IPS-15b (cell line): ENCODE results near the gene DDX10.

Source experiments
- H3K27me3 ChIP-seq: one replicate; pipeline ENCODE4 v1.6.1; 2013; ENCODE audit warnings: low read length; ENCODE audit not compliant: control insufficient read depth, insufficient read depth
- H3K36me3 ChIP-seq: one replicate; pipeline ENCODE4 v1.6.1; 2013; ENCODE audit warnings: low read length; ENCODE audit not compliant: control insufficient read depth, insufficient read depth
- H3K4me1 ChIP-seq: one replicate; pipeline ENCODE4 v1.6.1; 2013; ENCODE audit warnings: mild to moderate bottlenecking, low read length; ENCODE audit not compliant: control insufficient read depth, insufficient read depth
- H3K4me3 ChIP-seq: one replicate; pipeline ENCODE4 v1.5.1; 2013; ENCODE audit warnings: low read depth, low read length
- H3K9ac ChIP-seq: one replicate; pipeline ENCODE4 v1.6.1; 2013; ENCODE audit warnings: low read depth, mild to moderate bottlenecking, low read length
- H3K9me3 ChIP-seq: one replicate; pipeline ENCODE4 v1.6.1; 2013; ENCODE audit warnings: mild to moderate bottlenecking, low read length; ENCODE audit not compliant: control insufficient read depth, insufficient read depth

DDX10 gene

DNA sequence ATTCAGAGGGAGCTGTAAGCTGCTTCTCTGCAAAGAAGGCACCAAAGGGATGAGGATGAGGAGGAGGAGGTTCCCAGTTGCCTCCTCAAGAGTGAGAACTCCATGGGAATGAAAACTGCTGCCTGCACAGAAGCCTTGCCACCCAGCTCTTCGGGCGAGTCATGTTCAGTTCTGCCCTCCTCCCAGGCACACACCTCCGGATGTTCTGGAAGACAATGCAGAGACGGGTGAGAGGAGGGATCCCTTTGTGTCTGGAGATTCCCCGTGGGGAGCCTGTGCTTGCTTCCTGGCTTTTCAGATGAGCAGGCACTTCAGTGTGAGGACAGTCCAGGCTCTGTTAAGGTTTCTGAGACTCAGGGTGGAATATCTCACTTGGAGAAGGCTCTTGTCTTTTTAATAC, 295.6 kb downstream of the DDX10 start:
- no peak overlapping the region for H3K9ac ChIP-seq
- no peaks in the 10 kb centered on the region for H3K36me3 ChIP-seq
- no peaks in the 10 kb centered on the region for H3K27me3 ChIP-seq
- no peaks in the 10 kb centered on the region for H3K4me1 ChIP-seq
- H3K4me3 ChIP-seq, result no peak overlapping the region
- no peaks in the 10 kb centered on the region for H3K9me3 ChIP-seq

DNA sequence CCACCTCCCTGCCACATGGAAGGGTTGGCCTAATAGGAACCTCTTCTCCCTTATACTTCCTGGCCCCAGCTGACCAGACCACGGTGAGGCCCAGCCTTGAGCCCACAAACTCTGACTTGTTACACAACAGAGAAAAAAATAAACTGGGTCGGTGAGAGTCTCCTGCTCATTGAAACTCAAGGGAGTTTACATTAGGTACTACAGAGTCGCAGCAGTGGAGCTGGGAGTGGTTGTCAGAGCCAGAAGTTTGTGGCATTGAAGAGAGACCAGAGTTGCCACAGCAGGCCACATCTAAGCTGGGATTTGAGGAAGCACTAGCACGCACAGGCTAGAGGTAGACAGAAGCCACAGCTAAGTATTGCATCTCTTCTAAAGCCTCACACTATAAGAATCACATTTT, 296.2 kb downstream of the DDX10 start:
- no peaks in the 10 kb centered on the region for H3K9me3 ChIP-seq
- H3K4me1 ChIP-seq, result no peaks in the 10 kb centered on the region
- H3K4me3 ChIP-seq, result no peak overlapping the region
- no peaks in the 10 kb centered on the region for H3K36me3 ChIP-seq
- no peak overlapping the region for H3K9ac ChIP-seq
- H3K27me3 ChIP-seq, result no peaks in the 10 kb centered on the region

DNA sequence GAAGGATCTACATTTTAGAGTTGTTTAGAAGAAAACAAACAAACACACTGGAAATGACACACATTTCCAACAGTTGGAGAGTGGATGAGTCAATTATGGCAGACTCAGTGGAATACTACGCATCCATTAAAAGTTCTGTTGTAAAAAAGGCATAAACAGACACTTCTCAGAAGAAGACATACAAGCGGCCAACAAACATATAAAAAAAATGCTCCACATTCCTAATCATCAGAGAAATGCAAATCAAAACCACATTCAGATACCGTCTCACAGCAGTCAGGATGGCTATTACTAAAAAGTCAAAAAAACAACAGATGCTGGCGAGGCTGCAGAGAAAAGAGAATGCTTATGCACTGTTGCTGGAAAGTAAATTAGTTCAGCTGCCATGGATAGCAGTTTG, 298.2 kb downstream of the DDX10 start:
- no peak overlapping the region for H3K4me3 ChIP-seq
- H3K36me3 ChIP-seq, result no peaks in the 10 kb centered on the region
- no peaks in the 10 kb centered on the region for H3K27me3 ChIP-seq
- H3K9me3 ChIP-seq, result no peaks in the 10 kb centered on the region
- H3K4me1 ChIP-seq, result peaks cover 10% of the 10 kb centered on the region
- H3K9ac ChIP-seq, result no peak overlapping the region

DNA sequence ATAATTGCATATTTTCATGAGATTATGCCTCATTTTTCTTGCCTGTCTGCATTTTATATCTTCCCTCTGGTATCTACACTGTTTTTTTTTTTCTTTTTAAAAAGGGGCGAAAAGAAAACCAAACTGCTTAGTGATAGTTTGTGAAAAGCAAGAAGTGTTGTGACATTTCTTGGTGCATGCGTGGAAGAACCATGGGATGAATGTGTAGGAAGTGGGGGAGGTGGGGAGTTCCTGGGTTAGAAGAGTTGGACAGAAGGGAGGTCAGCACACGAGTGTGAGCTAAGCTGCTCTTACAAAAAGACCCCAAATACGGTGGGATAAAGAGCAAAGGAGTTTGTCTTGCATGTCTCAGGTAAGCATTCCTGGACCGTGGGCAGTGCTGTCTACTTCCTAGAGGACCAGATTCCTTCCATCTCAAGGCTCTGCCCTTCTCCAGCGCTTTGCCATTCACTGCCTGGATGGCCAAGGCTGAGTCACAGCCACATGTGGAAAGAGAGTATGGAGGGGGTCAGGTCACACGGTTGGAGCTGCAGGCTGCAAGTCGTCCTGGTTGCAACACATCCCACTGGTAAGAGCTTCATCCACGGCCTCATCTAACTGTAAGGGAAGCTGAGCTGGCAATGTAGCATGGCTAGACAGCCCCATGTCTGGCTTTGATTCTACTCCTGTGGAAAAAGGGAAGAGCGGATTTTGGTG, 300.6 kb downstream of the DDX10 start:
- H3K4me1 ChIP-seq, result peaks cover 10% of the 10 kb centered on the region
- no peak overlapping the region for H3K9ac ChIP-seq
- no peaks in the 10 kb centered on the region for H3K36me3 ChIP-seq
- no peaks in the 10 kb centered on the region for H3K27me3 ChIP-seq
- no peak overlapping the region for H3K4me3 ChIP-seq
- no peaks in the 10 kb centered on the region for H3K9me3 ChIP-seq

DNA sequence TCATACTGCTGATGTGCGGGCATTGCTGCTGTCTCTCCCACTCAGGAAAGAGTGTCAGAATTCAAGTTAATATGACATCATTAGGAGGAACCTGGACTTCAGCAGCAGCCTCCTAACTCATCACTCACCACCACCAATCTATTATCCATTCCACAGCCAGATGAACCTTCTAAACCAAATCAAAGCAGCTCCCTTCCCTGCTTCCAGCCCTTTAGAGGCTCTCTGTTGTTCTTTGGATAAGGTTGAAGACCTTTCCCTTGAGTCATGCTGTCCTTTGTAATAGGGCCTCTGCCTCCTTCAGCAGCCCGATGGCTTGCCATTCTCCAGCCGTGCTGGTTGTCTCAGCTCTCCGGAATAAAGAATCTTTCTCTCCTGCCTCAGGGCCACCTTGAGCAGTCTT, 301.3 kb downstream of the DDX10 start:
- no peaks in the 10 kb centered on the region for H3K27me3 ChIP-seq
- peaks cover 10% of the 10 kb centered on the region for H3K4me1 ChIP-seq
- H3K9me3 ChIP-seq, result no peaks in the 10 kb centered on the region
- H3K4me3 ChIP-seq, result no peak overlapping the region
- H3K36me3 ChIP-seq, result no peaks in the 10 kb centered on the region
- H3K9ac ChIP-seq, result no peak overlapping the region

DNA sequence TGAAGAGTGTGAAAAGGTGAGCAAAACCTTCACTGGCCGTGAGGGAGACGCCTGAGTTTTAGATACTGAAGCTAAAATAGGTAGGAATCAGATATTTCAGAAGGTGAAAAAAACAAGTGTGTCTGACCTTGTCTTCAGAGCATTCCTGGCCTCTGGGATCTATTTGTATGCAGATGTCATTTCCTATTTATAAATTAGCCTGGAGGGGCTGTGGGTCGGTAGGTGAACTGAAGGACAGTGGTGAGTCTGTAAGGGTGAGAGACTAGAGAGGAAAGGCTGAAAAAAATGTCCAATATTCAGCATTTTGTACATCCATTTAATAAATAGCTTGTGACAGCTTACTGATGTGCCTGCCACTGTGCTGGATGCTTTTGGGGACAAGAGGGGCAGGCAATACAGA, 302.1 kb downstream of the DDX10 start:
- H3K9ac ChIP-seq, result no peak overlapping the region
- no peaks in the 10 kb centered on the region for H3K36me3 ChIP-seq
- H3K9me3 ChIP-seq, result no peaks in the 10 kb centered on the region
- no peak overlapping the region for H3K4me3 ChIP-seq
- peaks cover 10% of the 10 kb centered on the region for H3K4me1 ChIP-seq
- no peaks in the 10 kb centered on the region for H3K27me3 ChIP-seq

DNA sequence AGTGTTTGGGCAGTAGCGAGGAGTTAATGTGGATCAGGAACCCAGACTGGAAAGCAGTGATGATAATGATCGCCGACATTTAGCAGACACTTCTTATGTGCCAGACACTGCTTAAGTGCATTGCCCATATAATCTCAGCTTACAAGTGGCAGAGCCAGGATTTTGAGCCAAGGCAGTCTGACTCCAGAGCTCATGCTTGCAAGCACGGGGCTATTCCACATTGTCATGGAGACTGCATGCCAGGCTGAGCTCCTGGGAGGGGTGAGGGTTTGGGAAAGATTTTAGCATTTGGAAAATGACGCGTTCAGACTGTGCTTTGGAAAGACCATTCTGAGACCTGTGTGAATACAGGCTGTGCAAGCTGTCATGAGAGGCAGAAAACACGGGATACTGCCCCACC, 302.7 kb downstream of the DDX10 start:
- no peak overlapping the region for H3K4me3 ChIP-seq
- H3K9ac ChIP-seq, result no peak overlapping the region
- H3K4me1 ChIP-seq, result peaks cover 10% of the 10 kb centered on the region
- no peaks in the 10 kb centered on the region for H3K36me3 ChIP-seq
- no peaks in the 10 kb centered on the region for H3K9me3 ChIP-seq
- H3K27me3 ChIP-seq, result no peaks in the 10 kb centered on the region

DNA sequence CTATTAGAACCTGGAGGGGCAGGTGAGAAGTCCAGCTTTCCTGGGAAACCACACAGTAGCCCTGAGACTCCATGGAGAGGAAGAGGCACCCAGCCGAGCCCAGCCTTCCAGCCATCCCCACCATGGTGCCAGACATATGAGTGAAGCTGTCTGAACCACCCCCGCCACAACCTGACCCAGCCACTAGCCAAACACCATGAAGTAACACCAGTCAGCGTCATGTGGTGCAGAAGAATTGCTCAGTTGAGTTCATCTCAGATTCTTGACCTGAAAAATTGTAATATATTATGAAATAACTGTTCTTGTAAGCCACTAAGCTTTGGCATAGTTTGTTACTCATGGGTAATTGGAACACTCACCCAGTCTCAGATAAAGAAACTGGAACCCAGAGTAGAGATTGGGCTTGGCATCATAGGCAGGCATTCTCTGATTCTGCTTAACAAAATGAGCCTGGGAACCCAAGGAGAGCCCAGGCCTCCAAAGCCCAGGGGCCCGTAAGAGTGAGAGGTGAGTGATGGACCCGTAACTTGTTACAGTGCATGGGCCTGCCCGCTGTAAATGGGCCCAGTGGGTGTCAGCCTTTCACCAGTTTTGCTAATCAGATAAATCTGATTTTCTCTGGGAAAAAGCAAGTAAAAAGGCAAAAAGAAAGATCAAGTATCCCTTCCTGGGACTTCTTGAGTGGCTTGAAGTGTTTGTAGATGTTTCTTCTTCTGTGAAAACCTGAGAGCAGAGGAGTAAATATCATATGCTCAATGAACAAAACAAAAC, 305.5 kb downstream of the DDX10 start:
- no peaks in the 10 kb centered on the region for H3K36me3 ChIP-seq
- no peak overlapping the region for H3K4me3 ChIP-seq
- H3K27me3 ChIP-seq, result no peaks in the 10 kb centered on the region
- H3K9ac ChIP-seq, result no peak overlapping the region
- H3K9me3 ChIP-seq, result no peaks in the 10 kb centered on the region
- peaks cover 10% of the 10 kb centered on the region for H3K4me1 ChIP-seq

DNA sequence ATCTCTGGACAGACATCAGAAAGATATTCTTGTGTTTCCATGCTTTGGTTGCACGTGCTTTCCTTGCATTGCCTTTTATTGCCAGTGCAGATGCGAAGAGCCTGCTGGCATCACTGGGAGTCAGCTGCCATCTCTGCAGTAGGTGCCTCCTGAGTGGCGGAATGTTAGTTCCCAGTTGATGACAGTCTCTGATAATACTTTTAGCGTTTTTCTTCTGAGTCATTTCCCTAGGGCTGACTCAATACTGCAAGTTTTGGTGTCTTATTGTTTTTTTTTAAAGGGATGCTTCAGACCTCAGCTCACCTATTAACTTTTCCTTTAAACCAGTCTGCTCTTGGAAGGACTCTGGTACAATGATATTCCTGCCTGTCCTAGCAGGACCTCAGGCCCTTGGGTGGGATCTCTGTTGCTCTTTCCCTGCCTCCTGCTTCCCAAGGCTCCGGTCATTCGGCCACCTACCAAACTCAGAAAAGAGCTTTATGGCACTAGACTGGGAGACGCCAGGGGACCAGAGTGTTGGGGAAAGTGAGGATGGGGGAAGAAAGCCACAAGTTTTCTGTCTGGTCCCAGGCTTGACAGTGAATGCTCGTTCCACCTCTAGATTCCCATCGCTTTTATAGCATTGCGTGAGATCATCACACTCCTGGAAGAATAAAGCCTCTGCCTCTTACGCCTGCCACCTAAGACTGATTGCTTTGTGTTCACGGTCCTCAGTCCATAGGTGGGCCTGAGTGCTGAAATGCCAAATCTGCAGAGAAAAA, 308.7 kb downstream of the DDX10 start:
- H3K9ac ChIP-seq, result no peak overlapping the region

DNA sequence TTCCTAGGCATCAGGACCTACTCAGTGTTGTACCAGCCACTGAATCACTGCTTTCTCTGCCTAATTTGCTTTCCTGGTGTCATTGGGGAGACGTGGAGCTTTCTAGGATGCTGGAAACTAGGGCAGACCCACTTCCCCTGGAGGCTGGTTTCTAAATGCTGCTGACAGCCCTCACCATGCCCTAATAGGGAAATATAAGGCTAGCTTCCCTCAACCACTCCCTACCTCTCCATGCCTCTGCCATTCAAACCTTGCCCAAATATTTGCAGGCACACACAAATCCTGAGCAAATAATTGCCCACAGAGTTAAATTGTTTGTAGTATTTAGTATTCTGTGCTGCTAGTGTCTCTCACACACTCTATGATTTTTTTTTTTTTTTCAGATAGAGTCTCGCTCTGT, 310.2 kb downstream of the DDX10 start:
- Histone ChIP-seq H3K9me3 (no peaks in the 10 kb centered on the region), H3K9ac (no peak overlapping the region), H3K36me3 (no peaks in the 10 kb centered on the region), H3K4me1 (no peaks in the 10 kb centered on the region), H3K27me3 (no peaks in the 10 kb centered on the region), H3K4me3 (no peak overlapping the region)

More for the DNA sequence above, 308.7 kb downstream of the DDX10 start:
- H3K36me3 ChIP-seq, result no peaks in the 10 kb centered on the region
- no peaks in the 10 kb centered on the region for H3K4me1 ChIP-seq
- H3K9me3 ChIP-seq, result no peaks in the 10 kb centered on the region
- no peaks in the 10 kb centered on the region for H3K27me3 ChIP-seq
- H3K4me3 ChIP-seq, result no peak overlapping the region

DNA sequence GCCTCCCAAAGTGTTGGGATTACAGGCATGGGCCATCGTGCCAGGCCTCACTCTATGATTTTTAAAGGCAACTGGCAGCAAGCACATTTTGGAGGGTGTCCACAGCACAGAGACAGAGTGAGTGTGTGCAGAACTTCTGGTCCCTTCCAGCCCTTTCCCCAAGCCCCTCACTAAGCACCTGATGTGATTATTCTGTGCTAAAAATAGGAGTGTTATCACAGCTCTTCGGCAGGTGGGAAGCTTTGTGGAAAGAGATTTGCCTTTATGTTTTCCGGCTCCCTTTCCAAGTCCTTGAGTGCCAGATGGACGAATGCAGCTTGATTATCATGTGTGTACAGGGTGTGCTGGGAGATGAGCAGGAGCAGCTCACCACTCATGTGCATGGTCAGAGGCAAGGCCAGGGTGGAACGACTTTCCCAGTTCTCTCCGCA, 310.8 kb downstream of the DDX10 start:
- no peaks in the 10 kb centered on the region for H3K9me3 ChIP-seq
- H3K27me3 ChIP-seq, result no peaks in the 10 kb centered on the region
- no peak overlapping the region for H3K4me3 ChIP-seq
- no peaks in the 10 kb centered on the region for H3K4me1 ChIP-seq
- no peak overlapping the region for H3K9ac ChIP-seq
- H3K36me3 ChIP-seq, result no peaks in the 10 kb centered on the region
